Prostate gland (tissue), 2 donors: Measurements from ENCODE around the gene HDAC1.

Source experiments
- POLR2AphosphoS5 ChIP-seq: sonication (generic); formaldehyde crosslinking; IDR thresholded peaks from one replicate; pipeline ENCODE4 v1.6.1; 2017; ENCODE audit warnings: antibody characterized with exemption
- TF ChIP-seq, protein P1 (sequence below), 4 experiments: fragments of 200-600 bp in 2 of 4; fragments of 450-650 bp in 2 of 4; sonication (generic) in 2 of 4; IDR thresholded peaks; 1 replicate in 3 of 4; 2 replicates in 1 of 4; pipeline ENCODE4 v1.5.1; 2016 to 2019; ENCODE audit warnings: antibody characterized with exemption in 4 of 4, mild to moderate bottlenecking in 2 of 4, moderate library complexity in 2 of 4

DNA sequence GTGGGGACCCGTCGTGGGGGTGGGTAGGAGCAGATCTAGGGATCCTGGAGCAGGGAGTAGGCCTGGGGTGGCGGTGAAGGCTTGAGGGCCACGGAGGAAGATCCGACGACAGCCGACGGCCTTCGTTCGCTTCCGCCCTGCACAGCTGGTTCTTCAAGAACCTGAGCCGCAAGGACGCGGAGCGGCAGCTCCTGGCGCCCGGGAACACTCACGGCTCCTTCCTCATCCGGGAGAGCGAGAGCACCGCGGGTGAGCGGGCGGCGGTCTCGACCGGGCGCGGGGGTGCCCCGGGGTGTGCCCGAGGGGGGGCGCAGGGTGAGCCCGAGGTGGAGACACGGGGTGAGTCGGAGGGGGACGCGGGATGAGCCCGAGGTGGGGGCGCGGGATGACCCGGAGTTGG is 16.5 kb upstream of the HDAC1 start:
- TF ChIP-seq, protein P1, sequence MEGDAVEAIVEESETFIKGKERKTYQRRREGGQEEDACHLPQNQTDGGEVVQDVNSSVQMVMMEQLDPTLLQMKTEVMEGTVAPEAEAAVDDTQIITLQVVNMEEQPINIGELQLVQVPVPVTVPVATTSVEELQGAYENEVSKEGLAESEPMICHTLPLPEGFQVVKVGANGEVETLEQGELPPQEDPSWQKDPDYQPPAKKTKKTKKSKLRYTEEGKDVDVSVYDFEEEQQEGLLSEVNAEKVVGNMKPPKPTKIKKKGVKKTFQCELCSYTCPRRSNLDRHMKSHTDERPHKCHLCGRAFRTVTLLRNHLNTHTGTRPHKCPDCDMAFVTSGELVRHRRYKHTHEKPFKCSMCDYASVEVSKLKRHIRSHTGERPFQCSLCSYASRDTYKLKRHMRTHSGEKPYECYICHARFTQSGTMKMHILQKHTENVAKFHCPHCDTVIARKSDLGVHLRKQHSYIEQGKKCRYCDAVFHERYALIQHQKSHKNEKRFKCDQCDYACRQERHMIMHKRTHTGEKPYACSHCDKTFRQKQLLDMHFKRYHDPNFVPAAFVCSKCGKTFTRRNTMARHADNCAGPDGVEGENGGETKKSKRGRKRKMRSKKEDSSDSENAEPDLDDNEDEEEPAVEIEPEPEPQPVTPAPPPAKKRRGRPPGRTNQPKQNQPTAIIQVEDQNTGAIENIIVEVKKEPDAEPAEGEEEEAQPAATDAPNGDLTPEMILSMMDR (IDR thresholded peaks at IDR 0.05), result no peak
- TF ChIP-seq POLR2AphosphoS5, result no peak
